ENCODE measurements around the gene CTNNA1. TPM values are rescaled to one million over a fixed set of nuclear protein-coding genes. Genes with fewer than 3 reads are reported as not detected.
A peak's percentile ranks its signal among the peaks of the same experiment; 100 is the strongest.

Gene CTNNA1
- total RNA-seq, 1 donor from 2014 or later: 116 TPM

- no peak for DNase-seq (ENCODE audit: low spot score)
- no peak for ATAC-seq
Observed at GRCh38 chr5:138944527-138945322, 191.5 kb downstream of the CTNNA1 start.

- no peak for ATAC-seq
- no peak for DNase-seq (ENCODE audit: low spot score)
Observed at GRCh38 chr5:138945421-138946240, 192.4 kb downstream of the CTNNA1 start.

- DNase-seq (ENCODE audit: low spot score) (no peak), ATAC-seq (no peak)
Observed at GRCh38 chr5:138946241-138946623, 193.0 kb downstream of the CTNNA1 start.

GRCh38 chr5:138946831-138947560, 193.8 kb downstream of the CTNNA1 start:
- DNase-seq (ENCODE audit: low spot score): no peak
- ATAC-seq: no peak

GRCh38 chr5:138947780-138948179, 194.6 kb downstream of the CTNNA1 start:
- DNase-seq (ENCODE audit: low spot score) (no peak), ATAC-seq (no peak)

- no peak for DNase-seq (ENCODE audit: low spot score)
Observed at GRCh38 chr5:138948471-138949222, 195.4 kb downstream of the CTNNA1 start.

GRCh38 chr5:138949223-138949574, 196.0 kb downstream of the CTNNA1 start:
- no peak for DNase-seq (ENCODE audit: low spot score)

More at GRCh38 chr5:138948471-138949222, 195.4 kb downstream of the CTNNA1 start:
- ATAC-seq: no peak

GRCh38 chr5:138949988-138950387, 196.8 kb downstream of the CTNNA1 start:
- ATAC-seq (peak; percentile 21), DNase-seq (ENCODE audit: low spot score) (no peak)

More at GRCh38 chr5:138949223-138949574, 196.0 kb downstream of the CTNNA1 start:
- ATAC-seq: no peak

- DNase-seq (ENCODE audit: low spot score) (no peak), ATAC-seq (no peak)
Observed at GRCh38 chr5:138950421-138951031, 197.3 kb downstream of the CTNNA1 start.

- no peak for ATAC-seq
- no peak for DNase-seq (ENCODE audit: low spot score)
Observed at GRCh38 chr5:138951091-138951985, 198.1 kb downstream of the CTNNA1 start.

- ATAC-seq (no peak), DNase-seq (ENCODE audit: low spot score) (no peak)
Observed at GRCh38 chr5:138951986-138952735, 198.9 kb downstream of the CTNNA1 start.

GRCh38 chr5:138952962-138953361, 199.7 kb downstream of the CTNNA1 start:
- ATAC-seq (no peak), DNase-seq (ENCODE audit: low spot score) (no peak)

- peak; percentile 76 for ATAC-seq
Observed at GRCh38 chr5:138953387-138954256, 200.4 kb downstream of the CTNNA1 start.

GRCh38 chr5:138954257-138955012, 201.2 kb downstream of the CTNNA1 start:
- peak; percentile 41 for DNase-seq (ENCODE audit: low spot score)
- no peak for ATAC-seq

More at GRCh38 chr5:138953387-138954256, 200.4 kb downstream of the CTNNA1 start:
- DNase-seq (ENCODE audit: low spot score): peak; percentile 70

GRCh38 chr5:138955013-138955660, 201.9 kb downstream of the CTNNA1 start:
- DNase-seq (ENCODE audit: low spot score) (peak; percentile 60), ATAC-seq (peak; percentile 52)

- ATAC-seq (no peak), DNase-seq (ENCODE audit: low spot score) (no peak)
Observed at GRCh38 chr5:138955671-138956295, 202.6 kb downstream of the CTNNA1 start.
